Activated CD8-positive, alpha-beta memory T cell treated with anti-CD3 and anti-CD28 coated beads, Interleukin-2, amount 10 ng/mL, durations not matched to agents 7 days and 5 days (primary cell): ENCODE results near the gene RFTN1. TPM values are rescaled to one million over a fixed set of nuclear protein-coding genes. Genes with fewer than 3 reads are reported as not detected.

ENCODE experiments used
- ATAC-seq: fragments of 150-1000 bp; cut with Tn5 transposase; one replicate; pipeline ENCODE4 v1.10.0; 2021; ENCODE audit warnings: moderate library complexity
- CTCF ChIA-PET: fragments of 350-600 bp; sonication (Branson Sonifier 250); formaldehyde crosslinking; loops from one replicate; lab custom pipeline; 2021; ENCODE audit warnings: antibody characterized with exemption; lab: Charles Lee
- DNase-seq: peaks from one replicate; pipeline ENCODE4 v3.0.0-alpha.2; 2020
- H3K27ac Mint-ChIP-seq: one replicate; pipeline ENCODE4 v1.8.0; 2021; ENCODE audit warnings: mild to moderate bottlenecking, mixed read lengths
- H3K27me3 Mint-ChIP-seq: one replicate; pipeline ENCODE4 v1.8.0; 2021; ENCODE audit warnings: mixed read lengths
- H3K36me3 Mint-ChIP-seq: one replicate; pipeline ENCODE4 v1.8.0; 2021; ENCODE audit warnings: mild to moderate bottlenecking, mixed read lengths
- H3K4me1 Mint-ChIP-seq: one replicate; pipeline ENCODE4 v1.8.0; 2021; ENCODE audit warnings: mixed read lengths
- H3K4me3 Mint-ChIP-seq: one replicate; pipeline ENCODE4 v1.8.0; 2021; ENCODE audit warnings: mild to moderate bottlenecking, moderate library complexity, mixed read lengths
- H3K9me3 Mint-ChIP-seq: one replicate; pipeline ENCODE4 v1.8.0; 2022; ENCODE audit warnings: low read depth, mixed read lengths
- total RNA-seq, 2 experiments: library from RNA; stranded (reverse); gene quantifications; one replicate each; pipeline ENCODE4 v1.2.3, GENCODE V29; 2021

The RFTN1 gene
- total RNA-seq, 2 experiments from 2014 or later = 78.0 to 96.7 TPM

DNA sequence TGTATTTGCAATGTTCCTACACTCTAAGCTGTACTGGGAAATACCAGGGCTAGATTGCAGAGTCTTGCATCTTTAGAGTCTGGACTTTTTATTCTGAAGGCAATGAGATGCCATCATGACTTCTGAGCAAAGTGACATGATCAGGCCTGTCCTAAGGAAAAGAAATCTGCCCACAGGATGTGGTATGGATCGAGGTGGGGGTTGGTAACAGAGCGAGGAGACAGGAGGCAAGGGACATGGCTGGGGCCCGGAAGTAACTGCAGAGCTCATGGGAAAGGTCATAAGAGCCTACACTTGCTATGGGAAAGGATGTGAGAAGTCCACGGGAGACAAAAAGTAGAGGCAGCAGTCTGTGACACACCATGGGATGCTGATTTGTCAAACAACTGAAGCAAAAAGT, 126.9 kb downstream of the RFTN1 start:
- DNase-seq = no peak
- CTCF ChIA-PET = no interaction called here
- Mint-ChIP-seq H3K36me3 (peaks cover 57% of the 10 kb centered on the region), H3K4me1 (peaks cover 39% of the 10 kb centered on the region), H3K4me3 (no peak overlapping the region), H3K27me3 (no peaks in the 10 kb centered on the region), H3K27ac (no peak overlapping the region), H3K9me3 (peaks cover 5% of the 10 kb centered on the region)
- ATAC-seq = no peak

DNA sequence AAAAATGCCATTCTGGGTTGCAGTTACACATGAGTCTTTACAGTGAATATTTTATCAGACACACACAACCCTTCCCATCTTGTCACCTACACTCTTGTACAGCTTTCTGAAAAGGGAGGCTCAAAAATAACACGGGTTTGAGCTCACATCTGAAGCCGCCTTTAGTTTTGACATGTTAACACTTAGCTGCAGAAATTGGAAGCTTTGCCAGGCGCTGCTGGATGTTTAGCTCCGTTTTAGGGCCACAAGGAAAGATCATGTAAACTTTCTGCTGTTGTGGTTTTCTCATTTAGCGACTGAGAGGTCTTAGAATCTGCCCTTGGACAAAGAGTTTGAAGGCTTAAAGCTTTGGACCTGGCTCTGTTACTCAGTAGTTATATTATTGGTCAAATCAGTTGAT, 128.3 kb downstream of the RFTN1 start:
- Mint-ChIP-seq H3K27ac (no peak overlapping the region), H3K27me3 (no peaks in the 10 kb centered on the region), H3K4me3 (no peak overlapping the region), H3K36me3 (peaks cover 61% of the 10 kb centered on the region), H3K4me1 (peaks cover 50% of the 10 kb centered on the region), H3K9me3 (peaks cover 8% of the 10 kb centered on the region)
- ATAC-seq (no peak), DNase-seq (no peak)
- CTCF ChIA-PET = no interaction called here

DNA sequence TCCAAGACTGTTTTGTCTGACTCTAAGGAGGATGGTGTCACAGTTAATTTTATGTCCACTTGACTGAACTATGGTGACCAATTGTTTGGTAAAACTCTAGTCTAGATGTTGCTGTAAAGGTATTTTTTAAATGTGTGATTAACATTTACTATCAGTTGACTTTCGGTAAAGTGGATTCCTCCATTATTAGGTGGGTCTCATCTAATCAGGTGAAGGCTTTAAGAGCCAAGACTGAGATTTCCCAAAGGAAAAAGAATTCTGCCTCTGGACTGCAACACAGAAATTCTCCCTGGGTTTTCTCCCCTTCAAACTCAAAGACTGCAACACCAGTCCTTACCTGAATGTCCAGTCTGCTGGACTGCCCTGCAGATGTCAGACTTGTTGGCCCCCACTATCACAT, 129.6 kb downstream of the RFTN1 start:
- H3K4me1 Mint-ChIP-seq = peaks cover 61% of the 10 kb centered on the region
- H3K27me3 Mint-ChIP-seq = no peaks in the 10 kb centered on the region
- no peak overlapping the region for H3K4me3 Mint-ChIP-seq
- ATAC-seq (no peak), DNase-seq (no peak)
- CTCF ChIA-PET = no interaction called here
- H3K27ac Mint-ChIP-seq = no peak overlapping the region
- H3K9me3 Mint-ChIP-seq = peaks cover 8% of the 10 kb centered on the region
- H3K36me3 Mint-ChIP-seq = peaks cover 60% of the 10 kb centered on the region

DNA sequence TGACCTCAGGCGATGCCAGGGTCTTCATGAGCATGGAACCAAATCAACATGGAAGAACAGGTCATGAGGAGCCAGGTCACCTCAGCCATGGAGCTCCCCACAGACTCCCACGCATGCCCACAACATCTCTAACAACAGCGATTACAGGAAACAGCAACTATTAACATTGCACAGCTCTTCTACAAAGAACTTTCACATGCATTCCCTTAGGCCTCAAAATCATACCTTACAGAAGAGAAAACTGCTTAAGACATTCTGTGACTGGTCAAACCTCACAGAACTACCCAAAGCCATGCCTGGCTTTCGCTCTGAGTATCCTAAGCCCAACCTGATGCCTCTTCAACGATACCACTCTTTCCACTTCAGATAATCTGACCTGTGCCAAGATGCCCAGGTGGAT, 130.7 kb downstream of the RFTN1 start:
- Mint-ChIP-seq H3K27me3 (no peaks in the 10 kb centered on the region), H3K36me3 (peaks cover 69% of the 10 kb centered on the region), H3K9me3 (peaks cover 11% of the 10 kb centered on the region), H3K27ac (peak overlapping the region; percentile 13), H3K4me3 (no peak overlapping the region), H3K4me1 (peaks cover 66% of the 10 kb centered on the region)
- no peak for DNase-seq
- ATAC-seq = no peak
- CTCF ChIA-PET = no interaction called here

DNA sequence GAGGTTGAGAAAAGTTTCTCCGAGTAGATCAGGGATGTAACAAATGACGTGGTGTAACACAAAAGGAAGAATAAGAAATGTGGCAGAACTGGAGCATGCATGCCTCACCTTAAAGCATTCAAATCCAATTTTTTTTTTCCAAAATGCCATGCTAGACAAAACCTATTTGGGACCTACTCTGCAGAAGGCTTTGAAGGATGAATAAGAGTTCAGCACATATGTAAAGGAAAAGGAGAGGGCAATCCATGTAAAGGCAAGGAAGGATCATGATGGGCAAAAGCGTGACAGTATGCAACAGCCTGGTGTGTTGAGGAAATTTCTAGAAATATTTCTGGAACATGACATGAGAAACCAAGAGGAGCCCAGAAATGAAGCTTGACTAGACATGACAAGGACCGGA, 132.1 kb downstream of the RFTN1 start:
- no peak overlapping the region for H3K4me3 Mint-ChIP-seq
- H3K4me1 Mint-ChIP-seq = peaks cover 67% of the 10 kb centered on the region
- H3K36me3 Mint-ChIP-seq = peaks cover 82% of the 10 kb centered on the region
- H3K27ac Mint-ChIP-seq = no peak overlapping the region
- CTCF ChIA-PET = no interaction called here
- ATAC-seq (no peak), DNase-seq (no peak)
- no peaks in the 10 kb centered on the region for H3K27me3 Mint-ChIP-seq
- peaks cover 11% of the 10 kb centered on the region for H3K9me3 Mint-ChIP-seq

DNA sequence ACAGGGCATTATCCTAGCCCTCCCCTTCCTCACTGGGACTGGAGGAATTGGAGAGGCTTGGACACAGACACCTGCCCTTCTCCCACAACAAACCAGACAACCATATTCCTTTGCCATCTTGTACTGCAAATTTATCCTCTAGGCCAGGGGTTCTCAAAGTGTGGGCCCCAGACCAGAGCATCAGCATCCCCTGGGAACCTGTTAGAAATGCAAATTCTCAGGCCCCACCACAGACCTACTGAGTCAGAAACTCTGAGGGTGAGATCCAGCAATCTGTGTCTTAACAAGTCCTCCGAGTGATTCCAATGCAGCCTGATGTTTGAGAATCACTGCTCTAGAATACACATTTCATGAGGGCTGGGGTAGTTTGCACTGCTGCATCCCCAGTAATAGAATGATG, 133.1 kb downstream of the RFTN1 start:
- Mint-ChIP-seq H3K4me3 (no peak overlapping the region), H3K9me3 (peaks cover 11% of the 10 kb centered on the region), H3K27ac (no peak overlapping the region), H3K27me3 (no peaks in the 10 kb centered on the region), H3K36me3 (peaks cover 88% of the 10 kb centered on the region), H3K4me1 (peaks cover 74% of the 10 kb centered on the region)
- no peak for ATAC-seq
- CTCF ChIA-PET = no interaction called here
- no peak for DNase-seq

DNA sequence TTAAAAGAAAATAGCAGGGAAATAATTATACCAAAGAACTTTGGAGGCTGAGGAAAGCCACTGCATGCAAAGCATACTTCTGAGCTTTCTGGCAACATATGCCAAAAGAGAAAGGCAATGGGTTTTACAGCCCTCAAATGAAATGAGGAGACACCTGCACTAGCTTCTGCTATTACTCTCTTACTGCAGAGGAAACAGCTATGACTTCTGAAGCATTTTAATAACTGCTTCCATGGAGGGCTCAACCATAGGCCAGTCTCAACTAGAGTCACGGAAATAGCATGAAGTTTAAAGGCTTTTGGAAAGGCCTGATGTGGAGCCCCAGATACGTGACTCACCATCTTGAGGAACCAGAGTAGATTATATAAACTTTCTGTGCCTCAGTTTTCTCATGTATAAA, 133.7 kb downstream of the RFTN1 start:
- CTCF ChIA-PET = interaction anchor here (1.1 to 1.5 kb wide), 3 partner anchors 15 to 171 kb away, joined by 3 to 4 read pairs (median 3); no protein-coding TSS in a partner anchor
- Mint-ChIP-seq H3K36me3 (peaks cover 89% of the 10 kb centered on the region), H3K27me3 (no peaks in the 10 kb centered on the region)

DNA sequence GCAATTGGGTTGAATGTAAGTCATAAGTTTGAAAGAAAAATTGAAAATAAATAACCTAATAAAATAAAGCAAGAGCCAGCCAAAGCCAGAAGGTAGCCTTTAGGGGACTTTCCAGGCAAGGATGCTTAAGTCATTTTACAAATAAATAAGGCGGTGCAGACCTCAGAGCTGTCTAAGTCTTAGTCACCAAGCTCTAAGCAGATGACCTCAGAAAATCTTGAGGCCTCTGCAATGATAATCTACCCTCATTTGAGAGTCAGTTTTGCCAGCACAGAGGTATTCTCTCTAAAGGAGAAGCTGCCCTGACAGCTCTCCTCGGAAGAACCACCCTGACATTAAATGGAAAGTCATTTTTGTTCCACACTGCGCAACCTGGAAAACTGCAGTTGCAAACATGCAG, 134.6 kb downstream of the RFTN1 start:
- ATAC-seq = peak; percentile 82
- CTCF ChIA-PET = interaction anchor here (0.8 to 1.5 kb wide), 5 partner anchors 14 to 172 kb away, joined by 3 to 4 read pairs (median 3); no protein-coding TSS in a partner anchor
- Mint-ChIP-seq H3K27ac (peak overlapping the region; percentile 76), H3K36me3 (peaks cover 89% of the 10 kb centered on the region), H3K27me3 (no peaks in the 10 kb centered on the region), H3K4me1 (peaks cover 82% of the 10 kb centered on the region), H3K9me3 (peaks cover 11% of the 10 kb centered on the region), H3K4me3 (no peak overlapping the region)
- peak; percentile 62 for DNase-seq

More for the DNA sequence above, 133.7 kb downstream of the RFTN1 start:
- H3K27ac Mint-ChIP-seq = peak overlapping the region; percentile 68
- H3K9me3 Mint-ChIP-seq = peaks cover 11% of the 10 kb centered on the region
- ATAC-seq = no peak
- DNase-seq = no peak
- peaks cover 77% of the 10 kb centered on the region for H3K4me1 Mint-ChIP-seq
- no peak overlapping the region for H3K4me3 Mint-ChIP-seq

DNA sequence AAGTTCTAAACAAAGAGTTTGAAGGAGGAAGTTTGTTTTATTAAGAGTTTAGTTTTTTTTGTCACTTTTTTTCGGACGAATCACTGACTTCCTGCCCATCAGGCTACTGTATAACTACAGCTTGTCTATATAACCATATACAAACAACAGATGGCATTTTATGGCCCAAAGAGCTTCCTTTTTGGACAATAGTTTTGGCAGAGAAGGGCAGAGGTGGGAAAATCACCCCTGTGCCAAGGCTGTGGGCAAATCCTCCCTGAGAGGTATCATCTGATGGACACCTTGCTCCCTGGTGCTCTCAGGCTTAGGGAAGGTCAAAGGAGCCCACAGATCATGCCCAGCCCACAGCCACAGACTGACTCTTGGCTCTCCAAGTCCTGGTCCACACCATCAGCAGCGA, 135.1 kb downstream of the RFTN1 start:
- peaks cover 80% of the 10 kb centered on the region for H3K4me1 Mint-ChIP-seq
- DNase-seq = no peak
- no peaks in the 10 kb centered on the region for H3K27me3 Mint-ChIP-seq
- peak; percentile 25 for ATAC-seq
- peak overlapping the region; percentile 76 for H3K27ac Mint-ChIP-seq
- peaks cover 9% of the 10 kb centered on the region for H3K9me3 Mint-ChIP-seq
- H3K36me3 Mint-ChIP-seq = peaks cover 86% of the 10 kb centered on the region
- H3K4me3 Mint-ChIP-seq = no peak overlapping the region
- CTCF ChIA-PET = interaction anchor here (0.8 to 1.5 kb wide), 4 partner anchors 16 to 172 kb away, joined by 3 to 4 read pairs (median 3); no protein-coding TSS in a partner anchor

DNA sequence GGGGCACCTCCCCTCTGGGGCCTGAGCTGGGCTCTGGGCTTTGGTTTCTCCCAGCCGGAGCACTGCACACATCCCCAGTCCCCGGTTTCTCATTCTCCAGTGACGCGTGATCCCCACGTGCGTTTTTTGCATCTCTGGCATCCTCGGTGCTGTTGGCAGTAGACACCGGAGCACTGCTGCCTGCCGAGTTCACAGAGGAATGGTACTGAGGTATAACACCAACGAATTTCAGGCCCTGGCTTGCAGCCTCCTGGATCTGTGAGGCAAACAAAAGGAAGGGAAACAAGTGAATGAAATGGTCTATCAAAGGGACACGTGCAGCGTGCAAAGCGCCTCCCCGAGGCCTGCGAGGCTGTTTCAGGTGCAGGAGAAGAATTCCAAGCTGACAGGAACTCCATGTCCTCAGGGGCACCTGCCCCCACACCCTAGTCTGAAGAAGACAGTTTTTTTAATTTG, 135.6 kb downstream of the RFTN1 start:
- Mint-ChIP-seq H3K4me3 (no peak overlapping the region), H3K9me3 (peaks cover 9% of the 10 kb centered on the region), H3K4me1 (peaks cover 80% of the 10 kb centered on the region), H3K36me3 (peaks cover 87% of the 10 kb centered on the region), H3K27ac (peak overlapping the region; percentile 36), H3K27me3 (no peaks in the 10 kb centered on the region)
- CTCF ChIA-PET = interaction anchor here (1.2 kb wide), 1 partner anchor 132 kb away, joined by 3 read pairs; no protein-coding TSS in a partner anchor
- DNase-seq (no peak), ATAC-seq (no peak)

DNA sequence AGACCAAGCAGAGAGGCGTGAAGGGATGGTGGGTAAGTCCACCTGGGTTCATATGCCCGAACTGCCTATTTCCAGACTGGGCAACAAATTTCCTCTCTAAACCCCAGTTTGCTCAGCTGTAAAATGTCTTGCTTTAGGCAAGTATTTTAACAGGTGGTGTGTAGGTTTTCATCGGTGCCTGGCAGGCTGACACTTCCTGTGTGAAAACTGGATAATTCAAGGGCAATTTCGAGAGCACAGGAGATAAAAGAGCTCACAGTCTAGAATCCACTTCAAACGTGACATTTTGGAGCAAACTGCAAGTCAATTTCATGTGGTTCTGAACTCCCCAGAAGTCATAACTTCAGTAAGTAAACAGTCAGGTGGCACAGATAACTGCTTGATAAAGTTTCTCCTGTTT, 136.3 kb downstream of the RFTN1 start:
- Mint-ChIP-seq H3K4me1 (peaks cover 74% of the 10 kb centered on the region), H3K36me3 (peaks cover 86% of the 10 kb centered on the region), H3K9me3 (peaks cover 9% of the 10 kb centered on the region), H3K27me3 (no peaks in the 10 kb centered on the region), H3K4me3 (no peak overlapping the region), H3K27ac (peak overlapping the region; percentile 33)
- no peak for DNase-seq
- no peak for ATAC-seq
- CTCF ChIA-PET = no interaction called here

DNA sequence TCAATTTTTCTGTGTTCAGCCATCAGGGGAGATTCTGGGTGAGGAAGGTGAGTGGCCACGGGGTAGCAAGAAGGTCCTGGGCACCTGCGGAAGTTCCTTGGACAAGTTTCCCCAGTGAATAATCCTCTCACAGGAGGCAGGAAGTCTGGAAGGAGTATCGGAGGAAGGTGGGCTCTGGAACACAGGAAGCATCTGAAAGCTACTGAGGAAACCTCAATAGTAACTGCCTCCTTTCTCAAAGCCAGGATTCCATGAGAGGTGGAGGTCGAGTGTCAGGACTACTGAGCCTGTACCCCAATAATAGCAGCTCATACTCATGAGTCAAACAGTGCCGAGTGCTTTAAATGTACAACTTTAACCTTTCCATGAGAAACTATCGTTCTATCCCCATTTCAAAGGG, 137.6 kb downstream of the RFTN1 start:
- H3K4me3 Mint-ChIP-seq = no peak overlapping the region
- ATAC-seq (no peak), DNase-seq (no peak)
- H3K9me3 Mint-ChIP-seq = peaks cover 3% of the 10 kb centered on the region
- H3K27ac Mint-ChIP-seq = no peak overlapping the region
- H3K4me1 Mint-ChIP-seq = peaks cover 78% of the 10 kb centered on the region
- no peaks in the 10 kb centered on the region for H3K27me3 Mint-ChIP-seq
- CTCF ChIA-PET = interaction anchor here (0.6 kb wide), 1 partner anchor 14 kb away, joined by 3 read pairs; no protein-coding TSS in a partner anchor
- peaks cover 84% of the 10 kb centered on the region for H3K36me3 Mint-ChIP-seq

DNA sequence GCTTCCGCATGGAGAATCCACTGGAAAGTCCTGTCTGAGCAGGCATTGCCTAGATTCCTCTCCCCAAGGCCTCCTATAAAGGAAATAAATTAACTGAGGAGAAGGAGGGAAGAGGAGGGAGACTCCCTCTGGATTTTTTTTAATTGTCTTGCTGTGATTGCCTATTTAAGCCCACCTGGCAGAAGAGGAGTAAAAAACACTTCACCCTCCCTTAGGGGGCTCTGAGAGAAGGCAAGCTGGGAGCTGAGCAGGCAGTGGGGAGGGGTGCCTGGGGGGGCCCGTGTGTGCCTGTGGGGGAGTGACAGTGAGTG, 138.6 kb downstream of the RFTN1 start:
- H3K27me3 Mint-ChIP-seq = no peaks in the 10 kb centered on the region
- DNase-seq (no peak), ATAC-seq (no peak)
- H3K4me3 Mint-ChIP-seq = no peak overlapping the region
- H3K27ac Mint-ChIP-seq = peak overlapping the region; percentile 73
- H3K9me3 Mint-ChIP-seq = peaks cover 3% of the 10 kb centered on the region
- H3K4me1 Mint-ChIP-seq = peaks cover 79% of the 10 kb centered on the region
- H3K36me3 Mint-ChIP-seq = peaks cover 83% of the 10 kb centered on the region
- CTCF ChIA-PET = no interaction called here

DNA sequence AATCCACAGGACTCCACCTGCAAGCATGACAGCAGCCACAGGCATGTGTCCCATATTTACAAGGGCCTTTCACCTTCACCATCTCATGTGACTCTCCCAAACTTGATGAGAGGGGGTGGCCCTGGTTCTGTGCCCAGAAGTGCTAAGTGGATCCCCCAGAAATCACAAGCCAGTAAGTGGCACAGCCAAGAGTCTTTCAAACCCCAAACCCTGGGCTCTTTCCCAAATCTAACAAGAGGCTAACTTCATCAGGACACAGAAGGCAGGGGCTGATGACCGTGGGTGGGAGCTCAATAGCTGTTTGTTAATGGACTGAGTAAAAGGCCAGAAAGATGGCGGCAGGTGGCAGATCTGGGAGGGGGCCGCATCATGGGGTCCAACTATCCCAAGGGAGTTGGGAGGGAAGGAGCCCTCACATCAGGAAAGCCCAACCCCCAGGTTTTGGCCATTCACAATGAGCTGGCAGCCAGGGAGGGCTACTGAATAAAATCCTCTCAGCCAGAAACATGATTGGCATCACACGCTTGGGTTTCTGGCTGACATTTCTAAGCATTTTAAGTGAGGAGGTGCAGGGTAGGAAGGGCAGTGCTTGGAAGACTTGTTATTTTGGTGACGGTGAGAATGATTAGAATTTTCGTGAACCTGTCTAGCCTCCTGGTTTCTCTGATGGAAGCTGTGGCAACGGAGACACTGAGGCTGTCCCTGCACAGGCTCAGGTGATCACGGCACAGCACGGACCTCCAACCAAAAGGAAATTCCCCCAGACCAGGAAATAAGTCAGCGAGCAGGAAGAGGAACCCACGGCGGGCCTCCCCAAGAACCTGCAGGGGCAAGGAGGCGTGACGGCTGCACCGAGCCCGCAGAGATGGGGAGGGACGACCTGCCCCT, 139.2 kb downstream of the RFTN1 start:
- H3K27ac Mint-ChIP-seq = peak overlapping the region; percentile 73
- CTCF ChIA-PET = no interaction called here
- H3K27me3 Mint-ChIP-seq = no peaks in the 10 kb centered on the region

More for the DNA sequence above, 139.2 kb downstream of the RFTN1 start:
- Mint-ChIP-seq H3K4me1 (peaks cover 75% of the 10 kb centered on the region), H3K4me3 (no peak overlapping the region), H3K36me3 (peaks cover 81% of the 10 kb centered on the region), H3K9me3 (peaks cover 3% of the 10 kb centered on the region)
- DNase-seq = no peak
- ATAC-seq = no peak
